Activated CD8-positive, alpha-beta memory T cell treated with anti-CD3 and anti-CD28 coated beads for 4 hours (primary cell): ENCODE data around the gene TMED9.
"Not testable (repeated sequence)": the region's sequence is repeated elsewhere in the genome, so short reads cannot be mapped to it uniquely, and the experiment has no call there.

ENCODE experiments used
- DNase-seq, 2 donors: peaks; one replicate each; pipeline ENCODE4 v3.0.0-alpha.2; 2020; ENCODE audit warnings: low read depth in 2 of 2

The TMED9 gene

DNA sequence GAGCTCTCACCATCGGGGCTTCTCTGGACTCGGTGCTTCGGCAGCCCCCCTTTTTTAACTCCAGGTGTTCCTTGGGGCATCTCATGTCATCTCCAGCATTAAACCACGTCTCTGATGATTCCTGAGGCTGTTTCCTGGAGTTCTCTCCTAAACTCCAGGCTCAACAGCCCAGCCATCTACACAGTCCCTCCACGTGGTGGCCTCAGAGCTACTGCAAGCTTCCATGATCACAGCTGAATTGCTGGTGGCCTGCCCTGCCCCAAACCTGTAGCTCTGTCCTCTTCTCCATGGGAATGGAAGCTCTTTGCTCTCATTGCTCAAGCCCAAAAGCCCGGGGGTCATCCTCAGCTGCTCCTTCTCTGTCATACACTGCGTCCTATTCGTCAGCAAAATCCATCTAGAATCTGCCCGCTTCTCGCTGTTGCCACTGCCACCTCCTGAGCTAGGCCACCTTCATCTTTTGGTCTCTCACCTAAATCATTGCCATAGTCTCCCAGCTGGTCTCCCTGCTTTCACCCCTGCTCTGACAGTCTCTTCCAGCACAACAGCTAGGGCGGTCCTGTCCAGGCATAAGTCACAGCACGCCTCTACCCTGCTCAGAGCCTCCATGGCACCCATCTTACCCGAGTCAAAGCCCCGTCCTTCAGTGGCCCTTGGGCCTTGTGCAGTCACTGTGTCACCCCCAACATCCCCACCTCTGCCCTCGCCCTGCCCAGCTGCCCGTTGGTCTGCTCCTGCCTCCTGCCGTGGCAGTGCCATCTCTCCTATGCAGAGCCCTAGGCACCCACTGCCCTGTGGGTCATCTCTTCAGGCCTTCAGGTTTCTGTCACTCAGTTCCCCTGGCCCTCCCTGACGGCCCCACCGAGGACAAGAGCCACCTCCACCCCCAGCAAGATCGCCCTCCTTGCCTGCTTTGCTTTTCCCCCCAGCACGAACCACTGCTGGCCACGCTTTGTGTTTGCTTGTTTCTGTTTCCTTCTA is 14.4 kb downstream of the TMED9 start:
- DNase-seq: no peak

GRCh38 chr5:177607115-177607451 is 15.1 kb downstream of the TMED9 start:
- DNase-seq: no peak

- DNase-seq: no peak
Observed at GRCh38 chr5:177607452-177608192, 15.6 kb downstream of the TMED9 start.

DNA sequence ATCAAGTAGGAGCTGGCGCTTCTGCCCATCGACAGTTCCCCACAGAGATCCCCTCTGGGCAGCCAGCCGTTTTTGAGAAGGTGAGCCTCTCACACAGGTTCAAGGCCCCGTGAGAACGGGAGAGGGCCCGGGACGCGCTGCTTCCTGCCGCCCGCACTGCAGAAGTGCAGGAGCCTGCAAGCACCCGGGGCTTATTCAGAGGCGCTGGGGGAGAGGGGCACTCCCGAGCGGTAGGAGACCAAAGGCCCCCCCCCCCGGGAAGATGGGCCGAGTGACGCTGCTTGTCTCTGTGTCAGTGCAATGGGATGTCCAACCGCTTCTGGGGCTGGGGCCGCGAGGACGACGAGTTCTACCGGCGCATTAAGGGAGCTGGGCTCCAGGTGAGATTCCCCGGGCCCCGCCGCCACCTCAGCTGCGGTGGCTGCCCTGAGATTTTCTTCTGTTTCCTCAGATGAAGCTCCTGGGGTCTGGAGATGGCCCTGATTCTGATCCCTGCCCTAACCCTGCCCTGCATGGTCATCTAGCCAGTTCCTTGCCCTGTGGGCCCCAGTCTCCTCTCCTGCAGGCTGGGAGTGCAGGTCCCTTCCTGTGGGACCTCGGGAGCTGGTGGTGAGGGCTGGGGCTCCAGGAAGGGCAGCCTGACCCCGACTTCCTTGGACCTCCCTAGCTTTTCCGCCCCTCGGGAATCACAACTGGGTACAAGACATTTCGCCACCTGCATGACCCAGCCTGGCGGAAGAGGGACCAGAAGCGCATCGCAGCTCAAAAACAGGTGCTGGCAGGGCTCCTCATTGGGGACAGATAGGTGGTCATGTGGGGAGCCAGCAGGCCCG is 16.5 kb downstream of the TMED9 start:
- no peak for DNase-seq

DNA sequence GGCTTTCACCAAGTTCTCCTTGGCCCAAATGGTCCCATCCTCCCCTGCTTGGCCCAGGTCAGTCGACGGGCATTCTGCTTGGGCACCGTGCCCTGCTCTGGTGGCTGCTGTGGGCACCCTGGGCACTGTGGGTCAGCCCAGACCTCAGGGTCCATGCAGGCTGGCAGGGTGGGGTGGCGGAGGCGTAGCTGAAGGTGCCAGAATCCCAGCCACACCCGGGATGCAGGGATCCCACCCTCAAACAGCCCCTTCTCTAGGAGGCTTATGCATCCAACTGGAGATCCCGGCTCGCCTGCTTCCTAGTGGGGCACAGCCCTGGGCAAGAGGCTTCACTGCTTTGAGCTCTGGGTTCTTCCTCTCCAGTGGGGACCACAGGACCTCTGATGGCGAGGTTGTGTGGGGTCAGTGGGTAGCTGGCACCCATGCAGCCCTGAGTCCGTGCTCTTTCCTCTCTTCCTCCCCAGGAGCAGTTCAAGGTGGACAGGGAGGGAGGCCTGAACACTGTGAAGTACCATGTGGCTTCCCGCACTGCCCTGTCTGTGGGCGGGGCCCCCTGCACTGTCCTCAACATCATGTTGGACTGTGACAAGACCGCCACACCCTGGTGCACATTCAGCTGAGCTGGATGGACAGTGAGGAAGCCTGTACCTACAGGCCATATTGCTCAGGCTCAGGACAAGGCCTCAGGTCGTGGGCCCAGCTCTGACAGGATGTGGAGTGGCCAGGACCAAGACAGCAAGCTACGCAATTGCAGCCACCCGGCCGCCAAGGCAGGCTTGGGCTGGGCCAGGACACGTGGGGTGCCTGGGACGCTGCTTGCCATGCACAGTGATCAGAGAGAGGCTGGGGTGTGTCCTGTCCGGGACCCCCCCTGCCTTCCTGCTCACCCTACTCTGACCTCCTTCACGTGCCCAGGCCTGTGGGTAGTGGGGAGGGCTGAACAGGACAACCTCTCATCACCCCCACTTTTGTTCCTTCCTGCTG is 17.4 kb downstream of the TMED9 start:
- DNase-seq: no peak

GRCh38 chr5:177610131-177610769 is 18.2 kb downstream of the TMED9 start:
- DNase-seq: no peak

DNA sequence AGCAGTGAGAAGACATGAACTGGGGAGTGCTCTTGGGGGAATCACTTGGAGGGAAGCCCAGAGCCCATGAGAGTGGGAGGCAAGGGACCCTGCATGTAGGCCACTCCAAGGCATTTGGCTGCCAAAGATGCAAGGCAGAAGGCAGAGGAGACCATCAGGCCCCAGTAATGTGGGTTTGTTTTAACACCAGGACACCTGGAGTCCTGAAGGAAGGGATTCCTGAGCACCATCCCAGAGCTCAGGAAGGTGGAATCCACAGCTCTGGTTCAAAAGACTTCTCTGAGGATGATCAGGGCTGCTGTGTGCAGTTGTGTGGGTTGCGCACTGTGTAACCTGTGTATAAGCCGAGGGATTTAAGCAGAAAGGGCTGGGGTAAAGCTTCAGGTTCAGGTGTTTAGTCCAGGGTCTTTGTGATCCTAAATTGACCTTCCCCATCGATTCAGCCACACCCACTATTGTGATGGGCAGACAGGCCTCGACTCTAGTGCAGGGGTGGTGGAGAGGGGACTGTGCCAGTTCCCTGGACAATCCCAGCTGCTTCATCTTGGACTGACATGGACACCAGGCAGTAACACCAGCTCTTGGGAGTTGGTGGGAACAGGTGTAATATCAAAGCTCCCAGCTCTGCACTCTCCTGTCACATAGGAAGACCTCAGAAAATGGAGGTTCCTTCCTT is 18.9 kb downstream of the TMED9 start:
- no peak for DNase-seq

GRCh38 chr5:177611446-177612214 is 19.6 kb downstream of the TMED9 start:
- no peak for DNase-seq

- DNase-seq: no peak
Observed at GRCh38 chr5:177612215-177612673, 20.2 kb downstream of the TMED9 start.

GRCh38 chr5:177620560-177620959 is 28.6 kb downstream of the TMED9 start:
- no peak for DNase-seq

GRCh38 chr5:177624172-177624571 is 32.2 kb downstream of the TMED9 start:
- DNase-seq: not testable (repeated sequence)

- DNase-seq: not testable (repeated sequence)
Observed at GRCh38 chr5:177630186-177630585, 38.2 kb downstream of the TMED9 start.

DNA sequence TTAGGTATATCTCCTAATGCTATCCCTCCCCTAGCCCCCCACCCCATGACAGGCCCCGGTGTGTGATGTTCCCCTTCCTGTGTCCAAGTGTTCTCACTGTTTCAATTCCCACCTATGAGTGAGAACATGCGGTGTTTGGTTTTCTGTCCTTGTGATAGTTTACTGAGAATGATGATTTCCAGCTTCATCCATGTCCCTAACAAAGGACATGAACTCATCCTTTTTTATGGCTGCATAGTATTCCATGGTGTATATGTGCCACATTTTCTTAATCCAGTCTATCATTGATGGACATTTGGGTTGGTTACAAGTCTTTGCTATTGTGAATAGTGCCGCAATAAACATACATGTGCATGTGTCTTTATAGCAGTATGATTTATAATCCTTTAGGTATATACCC is 42.9 kb downstream of the TMED9 start:
- not testable (repeated sequence) for DNase-seq

GRCh38 chr5:177645462-177645861 is 53.5 kb downstream of the TMED9 start:
- DNase-seq: not testable (repeated sequence)
